Measurements from ENCODE around the gene CHADL.

Gene CHADL

DNA sequence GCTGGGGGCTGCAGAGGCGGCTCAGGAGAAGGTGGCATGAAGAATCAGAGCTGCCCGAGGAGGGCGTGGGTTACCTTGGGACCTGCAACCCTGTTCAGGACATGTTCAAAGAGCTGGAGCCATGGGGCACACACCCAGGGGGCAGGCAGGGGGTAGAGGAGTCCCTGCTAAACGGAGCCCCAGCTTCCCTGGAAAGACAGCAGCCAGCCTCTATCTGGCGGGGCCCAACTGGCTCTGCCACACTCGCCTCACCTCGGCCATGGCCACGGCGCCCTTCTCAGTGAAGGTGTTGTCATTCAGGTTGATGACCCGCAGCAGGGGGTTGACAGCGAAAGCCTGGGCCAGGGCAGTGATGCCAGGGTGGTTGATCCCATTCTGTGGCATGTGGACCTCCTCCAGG lies 17.0 kb upstream of the CHADL start:
- in situ Hi-C loops (cut with MboI; ENCODE audit: low sequenced_read_pairs): no loop called here

DNA sequence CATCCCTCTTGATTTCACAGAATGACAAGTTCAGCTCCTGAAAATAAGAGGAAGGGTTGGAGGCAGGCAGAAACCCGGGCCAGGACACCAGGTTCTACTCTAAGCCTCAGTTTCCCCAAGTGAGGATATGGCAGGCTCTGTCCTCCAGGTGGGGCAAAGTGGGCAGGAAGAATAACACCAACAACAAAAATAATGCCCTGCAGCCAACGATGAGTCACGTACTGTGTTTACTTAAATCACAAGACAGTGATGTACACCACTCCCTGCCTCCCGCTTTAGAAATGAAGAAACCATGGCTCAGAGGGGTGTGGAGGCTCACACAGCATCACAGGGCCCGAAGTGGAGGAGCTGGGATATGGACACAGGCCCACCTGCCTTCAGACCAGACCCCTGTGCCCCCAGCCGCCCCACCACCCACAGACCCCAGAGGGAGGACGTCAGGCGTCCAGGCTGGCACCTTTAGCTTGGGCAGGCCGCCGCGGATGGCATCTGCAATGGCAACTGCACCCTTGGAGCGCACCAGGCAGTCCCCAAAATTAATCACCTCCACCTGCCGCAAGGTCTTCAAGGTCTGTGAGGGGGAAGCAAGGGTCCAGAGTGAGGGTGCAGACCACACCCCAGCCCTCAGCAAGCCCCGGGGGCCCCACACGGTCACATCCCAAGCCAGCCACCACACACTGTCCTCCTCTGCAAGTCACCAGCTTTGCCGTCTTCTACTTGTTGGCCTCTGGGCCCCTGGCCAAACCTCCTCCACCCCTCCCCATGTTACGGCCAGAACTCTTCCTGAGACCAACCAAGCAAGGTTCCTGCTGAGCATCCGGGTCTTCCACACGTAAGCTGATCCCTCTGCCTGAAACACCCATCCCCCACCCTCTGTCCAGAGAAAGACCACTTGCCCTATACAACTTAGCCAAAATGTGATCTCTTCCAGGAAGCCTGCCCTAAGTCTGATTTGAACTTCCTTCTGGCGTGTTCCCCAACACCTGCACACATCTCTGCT lies 15.8 kb upstream of the CHADL start:
- in situ Hi-C loops (cut with MboI; ENCODE audit: low sequenced_read_pairs): no loop called here

- in situ Hi-C loops (cut with MboI; ENCODE audit: low sequenced_read_pairs): no loop called here
Observed at GRCh38 chr22:41254230-41254629, 13.5 kb upstream of the CHADL start.

GRCh38 chr22:41252365-41252764 lies 11.6 kb upstream of the CHADL start:
- in situ Hi-C loops (cut with MboI; ENCODE audit: low sequenced_read_pairs): no loop called here

GRCh38 chr22:41250127-41250526 lies 9.4 kb upstream of the CHADL start:
- in situ Hi-C loops (cut with MboI; ENCODE audit: low sequenced_read_pairs): no loop called here

- in situ Hi-C loops (cut with MboI; ENCODE audit: low sequenced_read_pairs): no loop called here
Observed at GRCh38 chr22:41249442-41249841, 8.7 kb upstream of the CHADL start.

- in situ Hi-C loops (cut with MboI; ENCODE audit: low sequenced_read_pairs): no loop called here
Observed at GRCh38 chr22:41248758-41249157, 8.0 kb upstream of the CHADL start.

DNA sequence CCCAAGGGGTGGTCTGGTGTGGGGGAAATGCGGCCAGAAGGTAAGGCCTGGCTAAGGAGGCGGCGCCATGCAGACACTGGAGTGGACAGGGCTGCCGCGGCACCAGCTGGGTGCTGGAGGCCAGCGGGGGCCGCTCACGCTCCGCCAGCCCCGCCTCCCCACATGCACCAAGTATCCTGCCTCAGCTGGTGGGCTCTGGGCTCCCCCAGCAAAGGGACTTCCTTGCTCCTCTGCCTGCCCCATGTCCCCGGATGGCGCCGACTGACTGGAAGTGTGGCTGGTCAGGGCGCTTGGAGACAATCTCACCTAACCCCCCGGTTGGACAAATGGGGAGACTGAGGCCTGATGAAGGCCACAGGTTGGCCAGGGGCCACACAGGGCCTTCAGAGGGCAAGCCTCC lies 7.6 kb upstream of the CHADL start:
- in situ Hi-C loops (cut with MboI; ENCODE audit: low sequenced_read_pairs): no loop called here

GRCh38 chr22:41247703-41248102 lies 7.0 kb upstream of the CHADL start:
- in situ Hi-C loops (cut with MboI; ENCODE audit: low sequenced_read_pairs): no loop called here

GRCh38 chr22:41245917-41246499 lies 5.3 kb upstream of the CHADL start:
- in situ Hi-C loops (cut with MboI; ENCODE audit: low sequenced_read_pairs): no loop called here

GRCh38 chr22:41243361-41243760 lies 2.6 kb upstream of the CHADL start:
- in situ Hi-C loops (cut with MboI; ENCODE audit: low sequenced_read_pairs): no loop called here

- in situ Hi-C loops (cut with MboI; ENCODE audit: low sequenced_read_pairs): no loop called here
Observed at GRCh38 chr22:41242396-41243117, 1.8 kb upstream of the CHADL start.

DNA sequence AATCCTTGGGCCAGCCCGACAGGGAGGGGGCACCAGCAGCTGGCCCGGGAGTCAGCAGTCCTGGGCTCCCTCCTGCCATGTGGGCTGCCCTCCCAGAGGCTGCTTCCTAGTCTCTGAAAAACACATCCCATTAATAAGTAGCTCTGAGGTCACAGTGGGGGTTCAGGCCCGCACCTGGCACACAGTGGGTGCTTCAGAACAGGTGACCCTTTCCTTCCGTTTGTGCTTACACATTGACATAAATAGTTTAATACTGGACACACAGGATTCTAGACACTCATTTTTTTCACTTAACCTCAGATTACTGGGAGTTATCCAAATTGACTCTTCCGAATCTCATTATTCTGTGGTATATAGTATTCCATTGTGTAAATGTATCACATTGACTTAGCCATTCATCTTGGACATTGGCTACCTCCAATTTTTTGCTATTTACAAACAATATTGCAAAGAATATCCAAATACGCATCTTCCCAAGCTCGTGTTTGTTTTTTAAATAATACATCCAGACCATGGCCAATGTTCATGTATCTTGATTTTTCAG lies 474 bp upstream of the CHADL start:
- in situ Hi-C loops (cut with MboI; ENCODE audit: low sequenced_read_pairs): no loop called here

DNA sequence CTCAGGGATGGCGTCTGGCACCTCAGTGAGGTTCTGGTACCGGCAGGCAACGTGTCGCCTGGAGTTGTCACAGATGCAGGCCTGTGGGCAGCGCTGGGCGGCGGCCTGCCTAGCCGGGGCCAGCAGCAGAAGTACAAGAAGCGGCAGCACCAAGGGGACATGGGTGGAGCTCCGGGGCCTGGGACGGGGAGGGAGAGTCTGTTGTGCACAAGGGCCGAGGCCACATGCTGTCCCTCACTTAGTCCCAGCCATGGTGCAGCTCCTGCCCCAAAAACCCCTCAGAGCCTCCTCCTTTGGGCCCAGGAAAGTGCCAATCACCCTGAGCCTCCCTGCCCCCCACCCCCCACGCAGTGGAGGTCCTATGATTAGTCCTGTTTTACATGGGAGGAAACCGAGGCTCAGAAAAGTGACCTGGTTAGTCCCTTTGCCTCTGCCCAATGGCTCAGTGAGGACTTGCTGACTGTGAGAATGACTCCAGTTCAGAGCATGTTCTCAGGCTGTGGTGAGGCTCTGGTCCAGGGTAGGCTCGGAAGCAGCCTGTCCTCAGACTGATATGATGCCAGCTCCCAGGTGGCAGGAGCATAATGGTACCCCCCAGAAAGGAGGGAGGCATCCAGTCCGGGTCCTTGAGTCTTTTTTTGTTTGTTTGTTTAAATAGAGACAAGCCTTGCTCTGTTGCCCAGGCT lies 1.1 kb downstream of the CHADL start:
- in situ Hi-C loops (cut with MboI; ENCODE audit: low sequenced_read_pairs): no loop called here

DNA sequence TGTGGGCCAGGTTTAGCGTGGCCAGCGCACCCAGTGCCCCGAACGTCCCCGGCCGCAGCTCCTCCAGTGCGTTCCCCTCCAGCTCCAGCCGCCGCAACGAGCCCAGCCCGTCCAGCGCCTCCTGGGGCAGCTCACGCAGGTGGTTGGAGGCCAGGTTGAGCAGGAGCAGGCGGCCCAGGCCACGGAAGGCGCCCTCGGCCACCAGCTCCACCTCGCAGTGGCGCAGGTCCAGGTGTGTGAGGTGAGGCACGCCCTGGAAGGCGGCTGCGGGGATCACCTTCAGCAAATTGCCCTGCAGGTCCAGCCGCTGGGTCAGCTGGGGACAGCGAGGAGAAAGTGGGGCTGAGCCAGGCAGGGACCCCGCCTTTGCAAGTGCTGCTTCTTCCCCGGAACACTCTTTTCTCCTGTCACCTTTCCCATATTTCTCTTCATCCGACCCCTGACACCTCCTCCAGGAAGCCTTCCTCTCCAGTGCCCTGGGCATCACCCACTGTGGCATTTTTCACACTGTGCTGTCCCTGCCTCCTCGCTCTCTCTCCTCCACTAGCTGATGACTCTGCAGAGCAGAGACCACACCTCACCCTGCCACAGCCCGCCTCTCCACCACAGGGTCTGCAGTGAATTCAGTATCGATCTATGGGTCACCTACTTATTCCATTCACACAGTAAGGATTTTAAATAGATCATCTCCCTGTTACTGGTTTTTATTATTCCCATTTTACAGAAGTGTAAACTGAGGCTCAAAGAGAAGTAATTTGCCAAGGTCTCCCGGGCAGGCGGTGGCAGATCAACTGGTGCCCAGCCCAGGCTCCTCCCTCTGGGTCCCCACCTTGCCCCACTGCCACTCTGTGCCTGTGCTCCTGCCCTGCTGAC lies 1.9 kb downstream of the CHADL start:
- in situ Hi-C loops (cut with MboI; ENCODE audit: low sequenced_read_pairs): no loop called here

GRCh38 chr22:41237707-41238569 lies 2.8 kb downstream of the CHADL start:
- in situ Hi-C loops (cut with MboI; ENCODE audit: low sequenced_read_pairs): no loop called here

- in situ Hi-C loops (cut with MboI; ENCODE audit: low sequenced_read_pairs): no loop called here
Observed at GRCh38 chr22:41237036-41237706, 3.6 kb downstream of the CHADL start.
